PC-3 (cell line): ENCODE measurements around the gene RRAS2.
"Not testable (repeated sequence)": the region's sequence is repeated elsewhere in the genome, so short reads cannot be mapped to it uniquely, and the experiment has no call there.

Experiments used
- CTCF ChIP-seq: fragments of 300-600 bp; sonication (generic); conservative IDR thresholded peaks from 2 replicates; pipeline ENCODE4 v1.5.1; 2017; ENCODE audit warnings: antibody characterized with exemption, low read depth, mild to moderate bottlenecking, low read length
- EZH2 ChIP-seq: fragments of 300-600 bp; sonication (generic); IDR thresholded peaks from one replicate; pipeline ENCODE4 v1.6.1; 2017; ENCODE audit warnings: antibody characterized with exemption, mild to moderate bottlenecking, low read length; ENCODE audit not compliant: unreplicated experiment
- EZH2phosphoT487 ChIP-seq: fragments of 300-600 bp; sonication (generic); IDR thresholded peaks from 2 replicates; pipeline ENCODE4 v1.6.1; 2018; ENCODE audit warnings: mild to moderate bottlenecking, antibody characterized with exemption, low read length, borderline replicate concordance

GRCh38 chr11:14403528-14403927 lies 44.5 kb upstream of the RRAS2 start:
- TF ChIP-seq CTCF, EZH2, EZH2phosphoT487: not testable (repeated sequence)
